Measurements from ENCODE around the gene MRPS23. TPM values are rescaled to one million over a fixed set of nuclear protein-coding genes. Genes with fewer than 3 reads are reported as not detected.

Gene MRPS23
- total and polyA plus RNA-seq, 7 donors: 27.2 to 91.1 (median 49.2) TPM

DNA sequence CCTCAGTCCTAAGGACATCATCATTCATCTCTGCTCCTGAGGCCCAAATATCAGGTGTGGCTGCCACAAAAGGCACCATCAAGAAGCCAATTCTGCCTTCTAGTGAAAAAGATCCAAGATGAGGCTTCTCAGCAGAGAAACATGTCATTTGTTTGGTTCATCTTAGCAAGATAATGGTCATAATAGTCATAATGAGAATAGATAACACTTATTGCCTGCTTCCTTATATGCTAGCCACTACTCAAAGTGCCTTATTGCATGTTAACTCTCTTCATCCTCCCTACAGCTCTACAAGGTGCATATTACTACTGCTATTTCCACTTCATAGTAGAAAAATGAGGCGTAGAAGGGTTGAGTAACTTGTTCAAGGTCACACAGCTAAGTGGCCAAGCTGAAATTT, 45.0 kb upstream of the MRPS23 start:
- peaks cover 88% of the 10 kb centered on the region for H3K4me1 ChIP-seq
- intact Hi-C loops (cut with DNase I): loop anchor here in 1 of 2 donors (5.0 kb wide), 3 partner anchors 38 to 92 kb away; partner anchors contain the start of gene VEZF1
- no peaks in the 10 kb centered on the region for H3K9me3 ChIP-seq
- peak overlapping the region; percentile 58 for H3K4me3 ChIP-seq
- DNase-seq (no peak), ATAC-seq (no peak)
- peak overlapping the region; percentile 97 for H3K27ac ChIP-seq
- TF ChIP-seq, protein P1, sequence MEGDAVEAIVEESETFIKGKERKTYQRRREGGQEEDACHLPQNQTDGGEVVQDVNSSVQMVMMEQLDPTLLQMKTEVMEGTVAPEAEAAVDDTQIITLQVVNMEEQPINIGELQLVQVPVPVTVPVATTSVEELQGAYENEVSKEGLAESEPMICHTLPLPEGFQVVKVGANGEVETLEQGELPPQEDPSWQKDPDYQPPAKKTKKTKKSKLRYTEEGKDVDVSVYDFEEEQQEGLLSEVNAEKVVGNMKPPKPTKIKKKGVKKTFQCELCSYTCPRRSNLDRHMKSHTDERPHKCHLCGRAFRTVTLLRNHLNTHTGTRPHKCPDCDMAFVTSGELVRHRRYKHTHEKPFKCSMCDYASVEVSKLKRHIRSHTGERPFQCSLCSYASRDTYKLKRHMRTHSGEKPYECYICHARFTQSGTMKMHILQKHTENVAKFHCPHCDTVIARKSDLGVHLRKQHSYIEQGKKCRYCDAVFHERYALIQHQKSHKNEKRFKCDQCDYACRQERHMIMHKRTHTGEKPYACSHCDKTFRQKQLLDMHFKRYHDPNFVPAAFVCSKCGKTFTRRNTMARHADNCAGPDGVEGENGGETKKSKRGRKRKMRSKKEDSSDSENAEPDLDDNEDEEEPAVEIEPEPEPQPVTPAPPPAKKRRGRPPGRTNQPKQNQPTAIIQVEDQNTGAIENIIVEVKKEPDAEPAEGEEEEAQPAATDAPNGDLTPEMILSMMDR (IDR thresholded peaks at IDR 0.05): no peak
- 26 to 40% (median 29%) methylated on average over 1 of the region's 1 CpG for WGBS, 3 donors
- no peaks in the 10 kb centered on the region for H3K36me3 ChIP-seq (ENCODE audit: insufficient read depth in 1 of 2, low read depth in 1 of 2)
- no peaks in the 10 kb centered on the region for H3K27me3 ChIP-seq (ENCODE audit: insufficient read depth in 3 of 3, low read length in 2 of 3)

DNA sequence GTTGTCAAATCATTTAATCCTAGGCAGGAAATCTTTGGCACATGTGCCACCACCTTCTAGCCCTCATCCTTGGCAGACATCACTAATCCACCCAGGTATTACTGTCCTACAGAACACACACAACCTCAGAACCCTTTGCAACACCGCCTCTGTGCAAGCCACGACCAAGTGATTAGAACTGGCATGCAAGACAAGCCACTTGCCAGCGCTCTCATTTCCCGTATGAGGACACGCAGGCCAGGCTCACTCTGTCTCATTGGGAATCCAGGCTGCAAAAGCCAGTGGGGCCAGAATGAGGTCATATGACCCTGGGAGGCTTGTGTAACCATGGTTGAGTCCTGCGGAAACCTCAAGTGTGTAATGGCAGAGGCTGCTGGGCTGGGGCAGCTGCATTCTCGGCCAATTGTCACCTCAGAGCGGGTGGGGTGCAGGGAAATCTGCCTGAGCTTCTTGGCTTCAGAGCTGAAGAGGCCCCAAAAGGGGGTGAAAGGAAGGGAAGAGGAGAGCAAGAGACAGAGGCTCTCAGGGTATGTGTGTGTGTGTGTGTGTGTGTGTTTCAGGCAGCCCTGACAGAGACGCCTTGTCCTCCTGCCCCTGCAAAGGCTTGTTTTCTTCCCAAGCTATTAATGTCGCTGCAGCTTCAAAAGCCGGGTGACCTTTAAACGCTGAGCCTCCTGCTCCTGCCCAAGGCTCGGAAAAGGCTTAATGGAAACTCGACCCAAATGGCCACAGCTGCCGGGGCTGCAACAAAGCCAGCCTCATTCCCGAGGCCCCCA, 43.2 kb upstream of the MRPS23 start:
- H3K27me3 ChIP-seq (ENCODE audit: insufficient read depth in 3 of 3, low read length in 2 of 3): no peaks in the 10 kb centered on the region
- no peaks in the 10 kb centered on the region for H3K9me3 ChIP-seq
- H3K27ac ChIP-seq: peak overlapping the region; percentile 97
- DNase-seq (peak; percentile 93 to 97), ATAC-seq (peak; percentile 71 to 77 (median 71))
- 2 to 3% (median 2%) methylated on average over 16 of the region's 16 CpGs for WGBS, 3 donors
- TF ChIP-seq, protein P1 (IDR thresholded peaks at IDR 0.05): no peak
- peak overlapping the region; percentile 58 for H3K4me3 ChIP-seq
- intact Hi-C loops (cut with DNase I): loop anchor here (1.0 to 5.0 kb wide), 4 partner anchors 36 to 94 kb away; partner anchors contain the start of gene VEZF1 (in 1 of the 2)
- no peaks in the 10 kb centered on the region for H3K36me3 ChIP-seq (ENCODE audit: insufficient read depth in 1 of 2, low read depth in 1 of 2)
- peaks cover 87% of the 10 kb centered on the region for H3K4me1 ChIP-seq

DNA sequence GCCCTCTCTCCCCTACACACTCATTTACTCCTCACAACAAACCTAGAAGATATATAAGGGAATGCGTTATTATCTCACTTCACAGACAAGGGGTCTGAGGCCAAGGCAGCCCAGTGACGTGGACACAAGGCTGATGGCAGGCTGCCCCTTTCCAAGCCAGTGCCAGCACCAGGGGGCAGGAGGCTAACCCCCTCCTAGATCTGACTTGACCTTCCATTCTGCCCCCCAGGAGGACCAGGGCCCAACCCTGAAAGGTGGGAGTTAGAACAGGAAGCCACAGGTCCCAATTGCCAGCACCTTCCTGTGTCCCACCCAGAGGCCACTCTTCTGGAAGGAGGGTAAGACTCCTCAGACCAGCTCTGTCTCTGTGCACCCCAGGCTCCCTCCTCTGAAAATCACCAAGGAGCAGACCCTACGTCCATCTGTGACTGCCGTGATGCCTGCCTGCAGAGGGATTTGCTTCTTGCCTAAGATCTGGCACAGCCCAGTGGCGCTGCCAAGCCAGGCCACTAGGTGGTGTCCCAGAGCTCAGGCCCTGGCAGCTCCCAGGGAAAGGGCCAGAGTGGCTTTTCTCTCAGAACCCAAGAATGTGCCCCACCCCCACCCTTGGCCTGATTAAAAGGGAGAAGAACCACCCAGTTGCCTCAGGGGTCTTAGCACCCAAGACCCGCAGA, 42.4 kb upstream of the MRPS23 start:
- ATAC-seq: peak; percentile 50 to 59 (median 52)
- Histone ChIP-seq H3K27ac (peak overlapping the region; percentile 97), H3K4me1 (peaks cover 83% of the 10 kb centered on the region), H3K36me3 (ENCODE audit: insufficient read depth in 1 of 2, low read depth in 1 of 2) (no peaks in the 10 kb centered on the region), H3K4me3 (peak overlapping the region; percentile 58), H3K27me3 (ENCODE audit: insufficient read depth in 3 of 3, low read length in 2 of 3) (no peaks in the 10 kb centered on the region), H3K9me3 (no peaks in the 10 kb centered on the region)
- 20 to 34% (median 22%) methylated on average over 6 of the region's 6 CpGs for whole genome bisulfite sequencing, 3 donors
- intact Hi-C loops (cut with DNase I): loop anchor here (1.0 to 5.0 kb wide), 4 partner anchors 35 to 95 kb away; partner anchors contain the start of gene VEZF1 (in 1 of the 2)
- TF ChIP-seq, protein P1 (IDR thresholded peaks at IDR 0.05): peak; percentile 96
- DNase-seq: peak; percentile 90 to 94

DNA sequence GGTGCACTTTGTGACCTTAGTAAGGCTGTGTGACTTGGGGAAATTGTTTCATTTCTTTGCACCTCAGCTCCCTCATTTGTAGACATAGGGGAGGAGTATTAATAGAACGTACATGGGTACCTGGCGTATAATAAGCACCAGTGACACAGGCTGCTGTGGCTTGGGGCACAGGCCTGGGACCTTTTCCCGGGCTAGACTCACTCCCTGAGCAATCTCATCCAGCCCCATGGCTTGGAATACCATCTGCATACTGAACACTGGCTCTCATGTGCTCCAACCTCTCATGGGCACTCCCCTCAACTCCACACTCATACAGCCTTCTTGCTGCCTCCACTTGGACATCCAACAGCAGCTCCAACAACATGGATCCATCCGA, 41.0 kb upstream of the MRPS23 start:
- peak; percentile 48 to 64 (median 56) for ATAC-seq

More for the DNA sequence above, 41.0 kb upstream of the MRPS23 start:
- TF ChIP-seq, protein P1 (IDR thresholded peaks at IDR 0.05): no peak
- Histone ChIP-seq H3K27me3 (ENCODE audit: insufficient read depth in 3 of 3, low read length in 2 of 3) (no peaks in the 10 kb centered on the region), H3K9me3 (no peaks in the 10 kb centered on the region), H3K4me1 (peaks cover 79% of the 10 kb centered on the region), H3K27ac (peak overlapping the region; percentile 97), H3K36me3 (ENCODE audit: insufficient read depth in 1 of 2, low read depth in 1 of 2) (no peaks in the 10 kb centered on the region), H3K4me3 (no peak overlapping the region)
- intact Hi-C loops (cut with DNase I): loop anchor here (2.0 to 5.0 kb wide), 5 partner anchors 34 to 104 kb away; partner anchors contain the start of gene VEZF1 (in 1 of the 2)
- 27 to 47% (median 39%) methylated on average over 3 to 4 of the region's 4 CpGs for WGBS, 3 donors
- peak in 1 of 2 donors; percentile 85 for DNase-seq
